Activated naive CD4-positive, alpha-beta T cell (primary cell): Measurements from ENCODE around the gene OLFML1.
"Not testable (repeated sequence)": the region's sequence is repeated elsewhere in the genome, so short reads cannot be mapped to it uniquely, and the experiment has no call there.

Experiments
- DNase-seq, 4 experiments: peaks; one replicate each; lab custom pipeline; 2025; lab: John Stamatoyannopoulos, UW

The OLFML1 gene

GRCh38 chr11:7512525-7513233 lies 27.4 kb downstream of the OLFML1 start:
- no peak for DNase-seq

GRCh38 chr11:7513234-7514098 lies 28.2 kb downstream of the OLFML1 start, which contains the start of gene PPFIBP2:
Gene PPFIBP2, plus strand, starts transcription at chr11:7513999. Its CDS starts 35,477 bp downstream, at chr11:7549476.
- peak; percentile 53 to 80 (median 68) for DNase-seq

- DNase-seq: peak in 1 of 4 experiments; percentile 34
Observed at GRCh38 chr11:7514099-7514591, 28.8 kb downstream of the OLFML1 start.

- DNase-seq: no peak
Observed at GRCh38 chr11:7515447-7515886, 30.2 kb downstream of the OLFML1 start.

GRCh38 chr11:7516475-7516874 lies 31.2 kb downstream of the OLFML1 start:
- DNase-seq: no peak

- DNase-seq: not testable (repeated sequence)
Observed at GRCh38 chr11:7517743-7518142, 32.4 kb downstream of the OLFML1 start.

GRCh38 chr11:7518811-7519562 lies 33.7 kb downstream of the OLFML1 start:
- no peak for DNase-seq

- DNase-seq: no peak
Observed at GRCh38 chr11:7520011-7520942, 35.0 kb downstream of the OLFML1 start.

- DNase-seq: no peak
Observed at GRCh38 chr11:7520981-7521487, 35.7 kb downstream of the OLFML1 start.

GRCh38 chr11:7522121-7522520 lies 36.8 kb downstream of the OLFML1 start:
- DNase-seq: no peak

- no peak for DNase-seq
Observed at GRCh38 chr11:7522546-7522945, 37.2 kb downstream of the OLFML1 start.

GRCh38 chr11:7523416-7524210 lies 38.3 kb downstream of the OLFML1 start:
- DNase-seq: no peak

GRCh38 chr11:7524462-7525235 lies 39.3 kb downstream of the OLFML1 start:
- no peak for DNase-seq

GRCh38 chr11:7525424-7525823 lies 40.1 kb downstream of the OLFML1 start:
- DNase-seq: no peak

GRCh38 chr11:7527029-7527428 lies 41.7 kb downstream of the OLFML1 start:
- peak in 1 of 4 experiments; percentile 2 for DNase-seq

- DNase-seq: no peak
Observed at GRCh38 chr11:7528514-7529049, 43.3 kb downstream of the OLFML1 start.

GRCh38 chr11:7530013-7530640 lies 44.8 kb downstream of the OLFML1 start:
- no peak for DNase-seq

GRCh38 chr11:7531011-7531410 lies 45.7 kb downstream of the OLFML1 start:
- DNase-seq: no peak
